K562 (cell line): ENCODE measurements around the gene DGCR8. TPM values are rescaled to one million over a fixed set of nuclear protein-coding genes. Genes with fewer than 3 reads are reported as not detected.

ENCODE experiments used
- LEF1 ChIP-seq: fragments of 450-650 bp; IDR thresholded peaks from 2 replicates; pipeline ENCODE4 v1.6.1; 2016; ENCODE audit warnings: mild to moderate bottlenecking
- NFE2 ChIP-seq: IDR thresholded peaks from 2 replicates; pipeline ENCODE4 v1.6.1; 2014; ENCODE audit warnings: antibody characterized with exemption, low read depth
- NR3C1 ChIP-seq: sonication (generic); formaldehyde crosslinking; IDR thresholded peaks from 2 replicates; pipeline ENCODE4 v1.8.1; 2022; ENCODE audit warnings: missing genetic modification reagents
- SRF ChIP-seq, 2 experiments: fragments of 250-450, 450-650 bp in 1 of 2; sonication (Bioruptor Pico) in 1 of 2; sonication (generic) in 1 of 2; formaldehyde crosslinking; IDR thresholded peaks; 2 replicates each; pipeline versions ENCODE4 v1.5.0 to v1.5.1; 2020 to 2022; ENCODE audit warnings: mild to moderate bottlenecking in 1 of 2, missing genetic modification reagents in 1 of 2
- polyA plus RNA-seq, 8 experiments: library from polyadenylated mRNA; depleted of rRNA in 4 of 8; stranded (reverse) in 5 of 8; unstranded in 3 of 8; fragments of >200 nt; fragmentation: Nextera tagmentation in 2 of 8; fragmentation: Illumina TruSeq in 1 of 8; extraction: Ambion mirVana in 2 of 8; extraction: Trizol in 1 of 8; gene quantifications; 2 replicates each; pipeline versions ENCODE4 v1.2.1 to v1.2.3, GENCODE V29; 2011 to 2014; ENCODE audit warnings: inconsistent platforms in 1 of 8, missing spikeins in 1 of 8
- total RNA-seq, 7 experiments: library from RNA; depleted of rRNA in 6 of 7; stranded (reverse); fragments of >200 nt in 6 of 7; fragmentation: Illumina TruSeq in 2 of 7; extraction: Trizol in 2 of 7; gene quantifications; 2 replicates each; pipeline versions ENCODE4 v1.2.1 to v1.2.3, GENCODE V29; 2011 to 2021; ENCODE audit warnings: low replicate concordance in 1 of 7
- TF ChIP-seq, protein P1 (sequence below): fragments of 450-650 bp; IDR thresholded peaks from 2 replicates; pipeline ENCODE4 v1.6.1; 2016; ENCODE audit warnings: antibody characterized with exemption
- TF ChIP-seq, protein P2 (sequence below): fragments of 450-650 bp; IDR thresholded peaks from 2 replicates; pipeline ENCODE4 v1.6.1; 2017; ENCODE audit warnings: antibody characterized with exemption
- TF ChIP-seq, protein P3 (sequence below): fragments of 250-450 bp; sonication (Bioruptor Pico); IDR thresholded peaks from 2 replicates; pipeline ENCODE4 v1.5.0; 2020; ENCODE audit warnings: mild to moderate bottlenecking, borderline replicate concordance
- TF ChIP-seq, protein P4 (sequence below): fragments of 250-450 bp; sonication (Bioruptor Pico); IDR thresholded peaks from 2 replicates; pipeline ENCODE4 v1.8.0; 2022; ENCODE audit warnings: inconsistent platforms, mild to moderate bottlenecking, moderate library complexity, borderline replicate concordance
- TF ChIP-seq, protein P5 (sequence below): fragments of 250-450 bp; sonication (Bioruptor Pico); IDR thresholded peaks from 2 replicates; pipeline ENCODE4 v1.4.0; 2020

Gene DGCR8
- total and polyA plus RNA-seq, 9 of the 15 experiments (the other 6 are each of a cell fraction or from before 2014, with no cell fraction given): 5.9 to 144 (median 80.1) TPM

DNA sequence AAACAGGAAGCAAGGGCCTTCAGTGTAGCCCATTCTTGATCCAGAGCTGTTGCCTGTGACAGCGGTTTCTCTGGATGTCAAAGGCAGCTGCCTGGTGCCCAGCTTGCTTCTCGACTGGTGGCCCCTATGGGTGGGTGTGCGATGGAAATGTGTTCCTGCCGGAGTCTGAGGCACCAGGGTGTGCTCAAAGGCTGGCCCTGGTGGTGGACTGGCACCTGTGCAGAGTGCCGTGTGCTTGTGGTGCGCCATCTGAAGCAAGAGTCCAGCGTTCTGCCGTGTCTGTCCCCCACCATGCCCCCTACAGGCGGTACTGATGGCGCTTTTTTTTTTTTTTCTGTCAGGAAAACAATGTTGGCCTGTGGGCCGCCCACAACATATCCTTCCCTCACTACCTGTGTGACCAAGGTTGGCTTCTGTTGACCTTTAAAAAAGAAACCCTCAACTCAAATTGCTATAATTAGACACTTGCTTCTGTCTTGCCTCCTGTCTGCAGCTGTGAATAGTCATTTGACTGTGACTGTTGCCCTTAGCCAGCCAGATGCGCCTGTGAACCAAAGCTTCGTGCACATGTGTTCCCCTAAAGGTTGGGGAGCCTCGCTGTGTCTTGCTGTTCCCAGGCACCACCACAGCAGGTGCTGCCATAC is 31.1 kb downstream of the DGCR8 start (continued):
- TF ChIP-seq, protein P1, sequence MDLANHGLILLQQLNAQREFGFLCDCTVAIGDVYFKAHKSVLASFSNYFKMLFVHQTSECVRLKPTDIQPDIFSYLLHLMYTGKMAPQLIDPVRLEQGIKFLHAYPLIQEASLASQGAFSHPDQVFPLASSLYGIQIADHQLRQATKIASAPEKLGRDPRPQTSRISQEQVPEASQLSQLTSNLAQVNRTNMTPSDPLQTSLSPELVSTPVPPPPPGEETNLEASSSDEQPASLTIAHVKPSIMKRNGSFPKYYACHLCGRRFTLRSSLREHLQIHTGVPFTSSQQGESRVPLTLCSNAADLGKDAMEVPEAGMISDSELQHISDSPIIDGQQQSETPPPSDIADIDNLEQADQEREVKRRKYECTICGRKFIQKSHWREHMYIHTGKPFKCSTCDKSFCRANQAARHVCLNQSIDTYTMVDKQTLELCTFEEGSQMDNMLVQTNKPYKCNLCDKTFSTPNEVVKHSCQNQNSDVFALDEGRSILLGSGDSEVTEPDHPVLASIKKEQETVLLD: peak; percentile 71
- TF ChIP-seq, protein P2, sequence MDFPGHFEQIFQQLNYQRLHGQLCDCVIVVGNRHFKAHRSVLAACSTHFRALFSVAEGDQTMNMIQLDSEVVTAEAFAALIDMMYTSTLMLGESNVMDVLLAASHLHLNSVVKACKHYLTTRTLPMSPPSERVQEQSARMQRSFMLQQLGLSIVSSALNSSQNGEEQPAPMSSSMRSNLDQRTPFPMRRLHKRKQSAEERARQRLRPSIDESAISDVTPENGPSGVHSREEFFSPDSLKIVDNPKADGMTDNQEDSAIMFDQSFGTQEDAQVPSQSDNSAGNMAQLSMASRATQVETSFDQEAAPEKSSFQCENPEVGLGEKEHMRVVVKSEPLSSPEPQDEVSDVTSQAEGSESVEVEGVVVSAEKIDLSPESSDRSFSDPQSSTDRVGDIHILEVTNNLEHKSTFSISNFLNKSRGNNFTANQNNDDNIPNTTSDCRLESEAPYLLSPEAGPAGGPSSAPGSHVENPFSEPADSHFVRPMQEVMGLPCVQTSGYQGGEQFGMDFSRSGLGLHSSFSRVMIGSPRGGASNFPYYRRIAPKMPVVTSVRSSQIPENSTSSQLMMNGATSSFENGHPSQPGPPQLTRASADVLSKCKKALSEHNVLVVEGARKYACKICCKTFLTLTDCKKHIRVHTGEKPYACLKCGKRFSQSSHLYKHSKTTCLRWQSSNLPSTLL: no peak
- TF ChIP-seq NFE2 (no peak), NR3C1 (CRISPR knock-in tag) (no peak), LEF1 (no peak), SRF (CRISPR knock-in tag; IDR thresholded peaks at IDR 0.05) (peak in 1 of 2 experiments; percentile 59; a peak in 1 of 4 replicates)
- TF ChIP-seq, protein P3, sequence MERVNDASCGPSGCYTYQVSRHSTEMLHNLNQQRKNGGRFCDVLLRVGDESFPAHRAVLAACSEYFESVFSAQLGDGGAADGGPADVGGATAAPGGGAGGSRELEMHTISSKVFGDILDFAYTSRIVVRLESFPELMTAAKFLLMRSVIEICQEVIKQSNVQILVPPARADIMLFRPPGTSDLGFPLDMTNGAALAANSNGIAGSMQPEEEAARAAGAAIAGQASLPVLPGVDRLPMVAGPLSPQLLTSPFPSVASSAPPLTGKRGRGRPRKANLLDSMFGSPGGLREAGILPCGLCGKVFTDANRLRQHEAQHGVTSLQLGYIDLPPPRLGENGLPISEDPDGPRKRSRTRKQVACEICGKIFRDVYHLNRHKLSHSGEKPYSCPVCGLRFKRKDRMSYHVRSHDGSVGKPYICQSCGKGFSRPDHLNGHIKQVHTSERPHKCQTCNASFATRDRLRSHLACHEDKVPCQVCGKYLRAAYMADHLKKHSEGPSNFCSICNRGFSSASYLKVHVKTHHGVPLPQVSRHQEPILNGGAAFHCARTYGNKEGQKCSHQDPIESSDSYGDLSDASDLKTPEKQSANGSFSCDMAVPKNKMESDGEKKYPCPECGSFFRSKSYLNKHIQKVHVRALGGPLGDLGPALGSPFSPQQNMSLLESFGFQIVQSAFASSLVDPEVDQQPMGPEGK (CRISPR knock-in tag): no peak
- TF ChIP-seq, protein P4, sequence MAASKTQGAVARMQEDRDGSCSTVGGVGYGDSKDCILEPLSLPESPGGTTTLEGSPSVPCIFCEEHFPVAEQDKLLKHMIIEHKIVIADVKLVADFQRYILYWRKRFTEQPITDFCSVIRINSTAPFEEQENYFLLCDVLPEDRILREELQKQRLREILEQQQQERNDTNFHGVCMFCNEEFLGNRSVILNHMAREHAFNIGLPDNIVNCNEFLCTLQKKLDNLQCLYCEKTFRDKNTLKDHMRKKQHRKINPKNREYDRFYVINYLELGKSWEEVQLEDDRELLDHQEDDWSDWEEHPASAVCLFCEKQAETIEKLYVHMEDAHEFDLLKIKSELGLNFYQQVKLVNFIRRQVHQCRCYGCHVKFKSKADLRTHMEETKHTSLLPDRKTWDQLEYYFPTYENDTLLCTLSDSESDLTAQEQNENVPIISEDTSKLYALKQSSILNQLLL (CRISPR knock-in tag): no peak
- TF ChIP-seq, protein P5, sequence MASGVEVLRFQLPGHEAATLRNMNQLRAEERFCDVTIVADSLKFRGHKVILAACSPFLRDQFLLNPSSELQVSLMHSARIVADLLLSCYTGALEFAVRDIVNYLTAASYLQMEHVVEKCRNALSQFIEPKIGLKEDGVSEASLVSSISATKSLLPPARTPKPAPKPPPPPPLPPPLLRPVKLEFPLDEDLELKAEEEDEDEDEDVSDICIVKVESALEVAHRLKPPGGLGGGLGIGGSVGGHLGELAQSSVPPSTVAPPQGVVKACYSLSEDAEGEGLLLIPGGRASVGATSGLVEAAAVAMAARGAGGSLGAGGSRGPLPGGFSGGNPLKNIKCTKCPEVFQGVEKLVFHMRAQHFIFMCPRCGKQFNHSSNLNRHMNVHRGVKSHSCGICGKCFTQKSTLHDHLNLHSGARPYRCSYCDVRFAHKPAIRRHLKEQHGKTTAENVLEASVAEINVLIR (CRISPR knock-in tag): no peak
